HepG2 (cell line): ENCODE results near the gene PCGF3. TPM values are rescaled to one million over a fixed set of nuclear protein-coding genes. Genes with fewer than 3 reads are reported as not detected.

Source experiments
- ATAC-seq: fragments of 200-7000 bp; cut with Tn5 transposase; 3 replicates; pipeline ENCODE4 v1.9.1; 2020; ENCODE audit warnings: mild to moderate bottlenecking, moderate library complexity
- BruUV-seq: library from RNA; stranded (reverse); fragments of 400-500 nt; replicated peaks from 2 replicates; lab custom pipeline; 2021; lab: Mats Ljungman, UMichigan
- CTCF ChIA-PET: fragments of 300-600 bp; formaldehyde crosslinking; extraction: SDS; loops from one replicate; lab custom pipeline; 2021; ENCODE audit warnings: low total read pairs, inconsistent platforms, low intra/inter-chr PET ratio; lab: Yijun Ruan, JAX
- POLR2A ChIA-PET: fragments of 350-600 bp; sonication (Branson Sonifier 250); formaldehyde crosslinking; loops from one replicate; lab custom pipeline; 2020; ENCODE audit warnings: antibody characterized with exemption, inconsistent platforms; lab: Yijun Ruan, JAX
- DNase-seq: peaks from one replicate; pipeline ENCODE4 v3.0.0-alpha.2; 2015; ENCODE audit warnings: low spot score
- FAIRE-seq: peaks from 3 replicates; lab custom pipeline; 2011; peaks lifted over from hg19 to GRCh38; lab: Jason Lieb, UNC
- H2AFZ ChIP-seq: one replicate; pipeline ENCODE4 v1.6.1; 2011; ENCODE audit warnings: low read length, inconsistent platforms
- H3K27ac ChIP-seq: fragments of 300-600 bp; 3 replicates; pipeline ENCODE4 v1.8.0; 2011; ENCODE audit warnings: mixed run types, mild to moderate bottlenecking, mixed read lengths, low read length, inconsistent platforms; ENCODE audit not compliant: insufficient read depth; ENCODE audit errors: extremely low read length
- H3K27me3 ChIP-seq, 2 experiments: fragments of 200-600 bp in 1 of 2; 2 replicates in 1 of 2; 3 replicates in 1 of 2; pipeline versions ENCODE4 v1.6.0 to v1.8.0; 2011; ENCODE audit warnings: low read length in 2 of 2, mild to moderate bottlenecking in 2 of 2, moderate library complexity in 2 of 2, inconsistent platforms in 1 of 2; ENCODE audit not compliant: insufficient read depth in 2 of 2, control insufficient read depth in 1 of 2
- H3K36me3 ChIP-seq, 2 experiments: fragments of 200-600 bp in 1 of 2; replicated peaks in 1 of 2; 2 replicates in 1 of 2; 3 replicates in 1 of 2; pipeline versions ENCODE4 v1.5.1 to v1.8.0; 2011; ENCODE audit warnings: low read length in 2 of 2, inconsistent platforms in 1 of 2; ENCODE audit not compliant: insufficient read depth in 2 of 2, control insufficient read depth in 1 of 2
- H3K4me1 ChIP-seq: 2 replicates; pipeline ENCODE4 v1.5.1; 2012; ENCODE audit warnings: low read length, inconsistent platforms; ENCODE audit not compliant: insufficient read depth
- H3K4me2 ChIP-seq: 2 replicates; pipeline ENCODE4 v1.6.0; 2011; ENCODE audit warnings: low read depth, low read length, inconsistent platforms
- H3K4me3 ChIP-seq, 3 experiments: fragments of 200-600 bp in 1 of 3; sonication (generic), shearing (Covaris generic) in 1 of 3; replicated peaks in 1 of 3; 2 replicates each; pipeline ENCODE4 v1.5.1; 2011 to 2016; ENCODE audit warnings: low read length in 3 of 3, inconsistent platforms in 2 of 3, low read depth in 2 of 3, mild to moderate bottlenecking in 2 of 3, control low read depth in 1 of 3, mixed read lengths in 1 of 3; ENCODE audit not compliant: insufficient read depth in 1 of 3
- H3K79me2 ChIP-seq: one replicate; pipeline ENCODE4 v1.6.1; 2011; ENCODE audit warnings: low read length, inconsistent platforms; ENCODE audit not compliant: insufficient read depth
- H3K9ac ChIP-seq: 2 replicates; pipeline ENCODE4 v1.6.0; 2011; ENCODE audit warnings: mild to moderate bottlenecking, low read depth, low read length, inconsistent platforms; ENCODE audit not compliant: insufficient read depth
- H3K9me3 ChIP-seq: 2 replicates; pipeline ENCODE4 v1.5.1; 2012; ENCODE audit warnings: mild to moderate bottlenecking, low read length
- H4K20me1 ChIP-seq: 2 replicates; pipeline ENCODE4 v1.6.0; 2011; ENCODE audit warnings: inconsistent platforms, mild to moderate bottlenecking, low read length, moderate library complexity; ENCODE audit not compliant: insufficient read depth
- CERS6 ChIP-seq: sonication (generic); formaldehyde crosslinking; IDR thresholded peaks from 2 replicates; pipeline ENCODE4 v1.5.0; 2020; ENCODE audit warnings: missing genetic modification reagents
- EED ChIP-seq: sonication (generic); formaldehyde crosslinking; IDR thresholded peaks from 2 replicates; pipeline ENCODE4 v1.5.0; 2020; ENCODE audit warnings: mild to moderate bottlenecking, missing genetic modification reagents
- ELF1 ChIP-seq: sonication (generic); formaldehyde crosslinking; IDR thresholded peaks from 2 replicates; pipeline ENCODE4 v1.4.0; 2020; ENCODE audit warnings: missing genetic modification reagents
- ERF ChIP-seq: IDR thresholded peaks from 2 replicates; pipeline ENCODE4 v1.6.1; 2018; ENCODE audit warnings: missing biosample characterization, missing genetic modification reagents
- HMG20B ChIP-seq: conservative IDR thresholded peaks from 2 replicates; pipeline ENCODE4 v1.6.1; 2016; ENCODE audit warnings: missing genetic modification reagents, missing compliant biosample characterization
- KDM6A ChIP-seq: IDR thresholded peaks from 2 replicates; pipeline ENCODE4 v1.6.1; 2016; ENCODE audit warnings: low read depth
- KLF16 ChIP-seq, 2 experiments: sonication (generic) in 1 of 2; formaldehyde crosslinking in 1 of 2; IDR thresholded peaks; 2 replicates each; pipeline versions ENCODE4 v1.6.1 to v1.8.0; 2016 to 2023; ENCODE audit warnings: missing genetic modification reagents in 2 of 2, missing compliant biosample characterization in 1 of 2
- MBD4 ChIP-seq: IDR thresholded peaks from 2 replicates; pipeline ENCODE4 v1.6.1; 2012; ENCODE audit warnings: low read length, inconsistent platforms, borderline replicate concordance
- MLLT10 ChIP-seq: sonication (generic); formaldehyde crosslinking; IDR thresholded peaks from 2 replicates; pipeline ENCODE4 v1.4.0; 2020; ENCODE audit warnings: missing genetic modification reagents
- MTF2 ChIP-seq: sonication (generic); formaldehyde crosslinking; IDR thresholded peaks from 2 replicates; pipeline ENCODE4 v1.5.0; 2020; ENCODE audit warnings: missing genetic modification reagents, borderline replicate concordance
- PRDM10 ChIP-seq: sonication (generic); formaldehyde crosslinking; IDR thresholded peaks from 2 replicates; pipeline ENCODE4 v1.4.0; 2020; ENCODE audit warnings: low read depth, missing genetic modification reagents
- PTBP1 ChIP-seq: fragments of 200-400 bp; formaldehyde crosslinking; IDR thresholded peaks from 2 replicates; pipeline ENCODE4 v1.6.1; 2018; ENCODE audit warnings: low read length, low read depth; ENCODE audit not compliant: poor library complexity, severe bottlenecking
- SRSF1 ChIP-seq: fragments of 200-400 bp; formaldehyde crosslinking; optimal IDR thresholded peaks from 2 replicates; pipeline ENCODE3; 2017; ENCODE audit warnings: mild to moderate bottlenecking, low read depth, low read length, moderate library complexity
- TCF12 ChIP-seq, 2 experiments: fragments of 450-650 bp in 1 of 2; sonication (generic) in 1 of 2; formaldehyde crosslinking in 1 of 2; IDR thresholded peaks; 2 replicates each; pipeline versions ENCODE4 v1.6.1 to v1.8.0; 2017 to 2022; ENCODE audit warnings: antibody characterized with exemption in 1 of 2, mild to moderate bottlenecking in 1 of 2, missing genetic modification reagents in 1 of 2, moderate library complexity in 1 of 2
- ZMAT3 ChIP-seq: sonication (generic); formaldehyde crosslinking; conservative IDR thresholded peaks from 2 replicates; pipeline ENCODE4 v1.7.0; 2021; ENCODE audit warnings: missing genetic modification reagents
- ZNF232 ChIP-seq: sonication (generic); formaldehyde crosslinking; IDR thresholded peaks from 2 replicates; pipeline ENCODE4 v1.4.0; 2020; ENCODE audit warnings: missing genetic modification reagents, borderline replicate concordance
- ZNF430 ChIP-seq: sonication (generic); formaldehyde crosslinking; IDR thresholded peaks from 2 replicates; pipeline ENCODE4 v1.9.0; 2021; ENCODE audit warnings: mild to moderate bottlenecking, missing genetic modification reagents
- ZNF510 ChIP-seq: sonication (generic); formaldehyde crosslinking; IDR thresholded peaks from 2 replicates; pipeline ENCODE4 v1.4.0; 2020; ENCODE audit warnings: low read depth, mild to moderate bottlenecking, missing genetic modification reagents
- ZNF572 ChIP-seq: sonication (generic); formaldehyde crosslinking; IDR thresholded peaks from 2 replicates; pipeline ENCODE4 v1.5.1; 2020; ENCODE audit warnings: mild to moderate bottlenecking, missing genetic modification reagents
- ZNF747 ChIP-seq: sonication (generic); formaldehyde crosslinking; IDR thresholded peaks from 2 replicates; pipeline ENCODE4 v1.8.1; 2023; ENCODE audit warnings: missing genetic modification reagents, mild to moderate bottlenecking, borderline replicate concordance
- WGBS: methylation state at CpG from one replicate; pipeline ENCODE4 v1.1.6; 2017; ENCODE audit warnings: low lambda C conversion rate; 5-methylcytosine and 5-hydroxymethylcytosine counted together
- in situ Hi-C: cut with HindIII; loops from 2 replicates; pipeline ENCODE4 v1.10.0; 2017; ENCODE audit warnings: low pct_unique_long_range_greater_than_20kb; ENCODE audit not compliant: extremely low pct_ligation_motif_present
- intact Hi-C: fragments of 100-400 bp; cut with micrococcal nuclease; formaldehyde crosslinking; loops from one replicate; pipeline ENCODE4 v1.10.0; 2022; ENCODE audit not compliant: unreplicated experiment
- polyA plus RNA-seq, 8 experiments: library from polyadenylated mRNA; depleted of rRNA in 3 of 8; stranded (reverse) in 7 of 8; unstranded in 1 of 8; fragments of >200 nt; fragmentation: Illumina TruSeq in 4 of 8; extraction: Trizol in 4 of 8; gene quantifications; 2 replicates each; pipeline versions ENCODE4 v1.2.1 to v1.2.3, GENCODE V29; 2011 to 2016; ENCODE audit warnings: low read depth in 4 of 8, missing spikeins in 1 of 8, mixed read lengths in 1 of 8; ENCODE audit not compliant: insufficient read depth in 1 of 8
- total RNA-seq, 5 experiments: library from RNA; depleted of rRNA; stranded (reverse); fragments of >200 nt; fragmentation: Illumina TruSeq; extraction: Trizol; gene quantifications; 2 replicates each; pipeline ENCODE4 v1.2.3, GENCODE V29; 2016; ENCODE audit warnings: low read depth in 1 of 5

Gene PCGF3
- total and polyA plus RNA-seq, 2 of the 13 experiments (the other 11 are each of a cell fraction or from before 2014, with no cell fraction given) = 28.6 to 66.2 TPM

- TF ChIP-seq TCF12 (IDR thresholded peaks at IDR 0.05) (no peak), TCF12 (CRISPR knock-in tag; IDR thresholded peaks at IDR 0.05) (no peak), HMG20B (CRISPR knock-in tag) (no peak), ERF (CRISPR knock-in tag) (no peak), KDM6A (no peak), PTBP1 (no peak), EED (CRISPR knock-in tag) (no peak), ZNF430 (CRISPR knock-in tag) (no peak), ZNF747 (CRISPR knock-in tag) (no peak), ELF1 (CRISPR knock-in tag) (no peak), MLLT10 (CRISPR knock-in tag) (no peak), ZNF510 (CRISPR knock-in tag) (no peak), MTF2 (CRISPR knock-in tag) (no peak), KLF16 (CRISPR knock-in tag; IDR thresholded peaks at IDR 0.05) (no peak), ZNF572 (CRISPR knock-in tag) (no peak), ZNF232 (CRISPR knock-in tag) (no peak), CERS6 (CRISPR knock-in tag) (no peak), SRSF1 (no peak), PRDM10 (CRISPR knock-in tag) (no peak), MBD4 (no peak), ZMAT3 (no peak)
- H3K9me3 ChIP-seq = no peaks in the 10 kb centered on the region
- CTCF ChIA-PET = no interaction called here
- no peak for FAIRE-seq
- ATAC-seq = no peak
- in situ Hi-C loops (no loop called here), intact Hi-C loops (no loop called here)
- peaks cover 14% of the 10 kb centered on the region for H3K79me2 ChIP-seq
- DNase-seq = no peak
- H3K36me3 ChIP-seq = no peaks in the 10 kb centered on the region
- POLR2A ChIA-PET = no interaction called here
- 38% methylated on average over 7 of the region's 7 CpGs for WGBS
- H3K9ac ChIP-seq = no peak overlapping the region
- H3K27me3 ChIP-seq = peaks cover 3 to 16% of the 10 kb centered on the region in 2 experiments; a peak in 2 of 5 replicates
- H3K27ac ChIP-seq = no peak overlapping the region
- no peak overlapping the region for H2AFZ ChIP-seq
- no TSS peak for BruUV-seq
- H3K4me2 ChIP-seq = no peak overlapping the region
- peaks cover 50% of the 10 kb centered on the region for H3K4me1 ChIP-seq
- H4K20me1 ChIP-seq = peaks cover 6% of the 10 kb centered on the region; the same call in 1 of the 2 replicates
- no peak overlapping the region for H3K4me3 ChIP-seq
Measured at GRCh38 chr4:702618-703048, 3.0 kb upstream of the PCGF3 start.
